Tibial nerve (tissue), 4 donors: ENCODE measurements around the gene CAV1. TPM values are rescaled to one million over a fixed set of nuclear protein-coding genes. Genes with fewer than 3 reads are reported as not detected.

Experiments used
- DNase-seq, 2 donors: peaks; one replicate each; pipeline ENCODE4 v3.0.0-alpha.2; 2019; ENCODE audit warnings: low spot score in 2 of 2
- H3K27ac ChIP-seq, 4 donors: fragments of 200-600 bp; sonication (generic) in 3 of 4; one replicate each; pipeline ENCODE4 v1.5.1; 2017 to 2019; ENCODE audit warnings: mild to moderate bottlenecking in 1 of 4
- H3K27me3 ChIP-seq, 2 donors: fragments of 200-600 bp; sonication (generic) in 1 of 2; one replicate each; pipeline versions ENCODE4 v1.5.1 to v1.6.0; 2017 to 2019
- H3K36me3 ChIP-seq, 3 donors: fragments of 200-600 bp; sonication (generic); one replicate each; pipeline ENCODE4 v1.5.1; 2018 to 2019
- H3K4me1 ChIP-seq, 4 donors: fragments of 200-600 bp; sonication (generic) in 3 of 4; one replicate each; pipeline ENCODE4 v1.5.1; 2017 to 2019
- H3K4me3 ChIP-seq, 4 donors: fragments of 200-600 bp; sonication (generic) in 3 of 4; one replicate each; pipeline ENCODE4 v1.5.1; 2017 to 2019; ENCODE audit warnings: mild to moderate bottlenecking in 1 of 4, moderate library complexity in 1 of 4
- H3K9me3 ChIP-seq, 4 donors: fragments of 200-600 bp; sonication (generic) in 3 of 4; one replicate each; pipeline ENCODE4 v1.5.1; 2017 to 2019
- CTCF ChIP-seq, 5 experiments: fragments of 200-600 bp in 3 of 5; fragments of 450-650 bp in 2 of 5; sonication (generic) in 3 of 5; IDR thresholded peaks; one replicate each; pipeline ENCODE4 v1.5.1; 2016 to 2019; ENCODE audit warnings: antibody characterized with exemption in 5 of 5, mild to moderate bottlenecking in 3 of 5, moderate library complexity in 2 of 5
- EP300 ChIP-seq, 2 donors: sonication (generic); formaldehyde crosslinking; IDR thresholded peaks; one replicate each; pipeline ENCODE4 v1.6.1; 2017; ENCODE audit warnings: antibody characterized with exemption in 2 of 2, mild to moderate bottlenecking in 1 of 2
- POLR2A ChIP-seq, 2 donors: fragments of 450-650 bp; IDR thresholded peaks; one replicate each; pipeline ENCODE4 v1.6.1; 2017; ENCODE audit warnings: antibody characterized with exemption in 2 of 2, mild to moderate bottlenecking in 2 of 2, moderate library complexity in 2 of 2
- WGBS, 2 donors: methylation state at CpG; one replicate each; pipeline ENCODE4 v1.1.5; 2018; 5-methylcytosine and 5-hydroxymethylcytosine counted together
- total RNA-seq, 4 donors: library from RNA; depleted of rRNA; stranded (reverse); fragments of >200 nt; gene quantifications; one replicate each; pipeline ENCODE4 v1.1.0, GENCODE V29; 2016

CAV1 gene
- total RNA-seq, 4 donors from 2014 or later: 196 to 375 (median 312) TPM

- H3K4me1 ChIP-seq: peaks cover 0 to 33% (median 6%) of the 10 kb centered on the region in 4 donors
- H3K27me3 ChIP-seq: no peaks in the 10 kb centered on the region
- no peak overlapping the region for H3K27ac ChIP-seq
- no peak overlapping the region for H3K4me3 ChIP-seq
- no peak for TF ChIP-seq CTCF (IDR thresholded peaks at IDR 0.05)
- no peak for TF ChIP-seq EP300 (IDR thresholded peaks at IDR 0.05)
- TF ChIP-seq POLR2A (IDR thresholded peaks at IDR 0.05): no peak
- H3K9me3 ChIP-seq: no peaks in the 10 kb centered on the region
- no peak for DNase-seq
- 85 to 86% methylated on average over 3 of the region's 3 CpGs for WGBS, 2 donors
- H3K36me3 ChIP-seq: no peaks in the 10 kb centered on the region
Observed at GRCh38 chr7:116572036-116572435, 47.2 kb downstream of the CAV1 start.

GRCh38 chr7:116573541-116573940 is 48.7 kb downstream of the CAV1 start:
- H3K4me3 ChIP-seq: no peak overlapping the region
- DNase-seq: no peak
- H3K9me3 ChIP-seq: no peaks in the 10 kb centered on the region
- no peaks in the 10 kb centered on the region for H3K36me3 ChIP-seq
- TF ChIP-seq CTCF (IDR thresholded peaks at IDR 0.05): no peak
- no peak for TF ChIP-seq EP300 (IDR thresholded peaks at IDR 0.05)
- no peak for TF ChIP-seq POLR2A (IDR thresholded peaks at IDR 0.05)
- H3K4me1 ChIP-seq: peaks cover 0 to 39% (median 9%) of the 10 kb centered on the region in 4 donors
- no peaks in the 10 kb centered on the region for H3K27me3 ChIP-seq
- no peak overlapping the region for H3K27ac ChIP-seq

GRCh38 chr7:116574025-116574822 is 49.4 kb downstream of the CAV1 start:
- Histone ChIP-seq H3K4me3 (no peak overlapping the region), H3K4me1 (peaks cover 0 to 39% (median 9%) of the 10 kb centered on the region in 4 donors), H3K27ac (no peak overlapping the region), H3K36me3 (no peaks in the 10 kb centered on the region), H3K9me3 (peaks cover 0 to 4% (median 0%) of the 10 kb centered on the region in 4 donors), H3K27me3 (no peaks in the 10 kb centered on the region)
- TF ChIP-seq EP300 (IDR thresholded peaks at IDR 0.05) (no peak), CTCF (IDR thresholded peaks at IDR 0.05) (no peak), POLR2A (IDR thresholded peaks at IDR 0.05) (no peak)
- DNase-seq: no peak
- 54 to 56% methylated on average over 2 of the region's 2 CpGs for WGBS, 2 donors

GRCh38 chr7:116575853-116576252 is 51.0 kb downstream of the CAV1 start:
- Histone ChIP-seq H3K4me3 (no peak overlapping the region), H3K27ac (no peak overlapping the region), H3K9me3 (peaks cover 0 to 4% (median 0%) of the 10 kb centered on the region in 4 donors), H3K36me3 (no peaks in the 10 kb centered on the region), H3K4me1 (peaks cover 0 to 34% (median 9%) of the 10 kb centered on the region in 4 donors), H3K27me3 (no peaks in the 10 kb centered on the region)
- WGBS, 2 donors: 95 to 96% methylated on average over 1 of the region's 1 CpG
- TF ChIP-seq CTCF (IDR thresholded peaks at IDR 0.05) (no peak), POLR2A (IDR thresholded peaks at IDR 0.05) (no peak), EP300 (IDR thresholded peaks at IDR 0.05) (no peak)
- DNase-seq: no peak
